Uterus (tissue), 4 donors: ENCODE measurements around the gene PHOX2B. TPM values are rescaled to one million over a fixed set of nuclear protein-coding genes. Genes with fewer than 3 reads are reported as not detected.

ENCODE experiments used
- DNase-seq, 2 donors: peaks; one replicate each; pipeline ENCODE4 v3.0.0-alpha.2; 2019 to 2020
- H3K27ac ChIP-seq, 2 donors: fragments of 200-600 bp; sonication (generic); 1 replicate in 1 of 2; 2 replicates in 1 of 2; pipeline ENCODE4 v1.5.1; 2016 to 2018
- H3K27me3 ChIP-seq, 2 donors: fragments of 200-600 bp; sonication (generic); one replicate each; pipeline ENCODE4 v1.5.1; 2018 to 2019; ENCODE audit warnings: control low read depth in 1 of 2
- H3K36me3 ChIP-seq, 2 donors: fragments of 200-600 bp; sonication (generic); one replicate each; pipeline ENCODE4 v1.5.1; 2019; ENCODE audit warnings: control low read depth in 1 of 2
- H3K4me1 ChIP-seq, 2 donors: fragments of 200-600 bp; sonication (generic); one replicate each; pipeline ENCODE4 v1.5.1; 2018 to 2019; ENCODE audit warnings: control low read depth in 1 of 2
- H3K4me3 ChIP-seq, 2 donors: fragments of 200-600 bp; sonication (generic); 1 replicate in 1 of 2; 2 replicates in 1 of 2; pipeline ENCODE4 v1.5.1; 2018 to 2019; ENCODE audit warnings: mild to moderate bottlenecking in 1 of 2
- H3K9me3 ChIP-seq, 2 donors: fragments of 200-600 bp; sonication (generic); one replicate each; pipeline ENCODE4 v1.5.1; 2019; ENCODE audit warnings: control low read depth in 1 of 2
- CTCF ChIP-seq, 4 experiments: fragments of 200-600 bp in 2 of 4; fragments of 450-650 bp in 2 of 4; sonication (generic) in 2 of 4; IDR thresholded peaks; one replicate each; pipeline ENCODE4 v1.5.1; 2016 to 2019; ENCODE audit warnings: antibody characterized with exemption in 4 of 4, mild to moderate bottlenecking in 2 of 4, moderate library complexity in 1 of 4
- POLR2A ChIP-seq, 2 donors: fragments of 450-650 bp; IDR thresholded peaks; one replicate each; pipeline ENCODE4 v1.6.1; 2016; ENCODE audit warnings: antibody characterized with exemption in 2 of 2, mild to moderate bottlenecking in 1 of 2, moderate library complexity in 1 of 2
- intact Hi-C: fragments of 100-400 bp; cut with DNase I; formaldehyde crosslinking; loops from one replicate; pipeline ENCODE4 v1.15.1; 2023; ENCODE audit warnings: low total_unique reads
- total RNA-seq, 4 donors: library from RNA; depleted of rRNA in 3 of 4; stranded (reverse); fragments of >200 nt in 3 of 4; gene quantifications; one replicate each; pipeline versions ENCODE4 v1.1.0 to v1.2.4, GENCODE V29; 2014 to 2023
- donor health status: DM: yes; HTN: yes; CAD: no.

PHOX2B gene
- total RNA-seq, 4 donors from 2014 or later, result not detected

GRCh38 chr4:41728573-41728913, 20.0 kb downstream of the PHOX2B start:
- Histone ChIP-seq H3K4me3 (no peak overlapping the region), H3K4me1 (no peaks in the 10 kb centered on the region), H3K36me3 (no peaks in the 10 kb centered on the region), H3K9me3 (no peaks in the 10 kb centered on the region), H3K27ac (no peak overlapping the region), H3K27me3 (no peaks in the 10 kb centered on the region)
- DNase-seq, result no peak
- TF ChIP-seq CTCF (IDR thresholded peaks at IDR 0.05), result no peak
- TF ChIP-seq POLR2A (IDR thresholded peaks at IDR 0.05), result no peak
- intact Hi-C loops, result loop anchor here (5.0 kb wide), 1 partner anchor 421 kb away; no protein-coding TSS in a partner anchor

GRCh38 chr4:41727861-41728572, 20.5 kb downstream of the PHOX2B start:
- H3K27ac ChIP-seq, result no peak overlapping the region
- no peaks in the 10 kb centered on the region for H3K36me3 ChIP-seq
- no peak for DNase-seq
- TF ChIP-seq CTCF (IDR thresholded peaks at IDR 0.05) (no peak), POLR2A (IDR thresholded peaks at IDR 0.05) (no peak)
- intact Hi-C loops, result loop anchor here (5.0 kb wide), 1 partner anchor 421 kb away; no protein-coding TSS in a partner anchor
- no peak overlapping the region for H3K4me3 ChIP-seq
- H3K27me3 ChIP-seq, result no peaks in the 10 kb centered on the region
- no peaks in the 10 kb centered on the region for H3K9me3 ChIP-seq
- no peaks in the 10 kb centered on the region for H3K4me1 ChIP-seq

- TF ChIP-seq POLR2A (IDR thresholded peaks at IDR 0.05), result no peak
- no peak for TF ChIP-seq CTCF (IDR thresholded peaks at IDR 0.05)
- no peak overlapping the region for H3K4me3 ChIP-seq
- H3K4me1 ChIP-seq, result no peaks in the 10 kb centered on the region
- no peaks in the 10 kb centered on the region for H3K27me3 ChIP-seq
- intact Hi-C loops, result loop anchor here (5.0 kb wide), 1 partner anchor 418 kb away; no protein-coding TSS in a partner anchor
- H3K27ac ChIP-seq, result no peak overlapping the region
- H3K9me3 ChIP-seq, result no peaks in the 10 kb centered on the region
- no peak for DNase-seq
- H3K36me3 ChIP-seq, result no peaks in the 10 kb centered on the region
Observed at GRCh38 chr4:41725254-41725653, 23.3 kb downstream of the PHOX2B start.

- intact Hi-C loops, result no loop called here
- H3K4me3 ChIP-seq, result no peak overlapping the region
- no peaks in the 10 kb centered on the region for H3K9me3 ChIP-seq
- no peaks in the 10 kb centered on the region for H3K36me3 ChIP-seq
- no peak overlapping the region for H3K27ac ChIP-seq
- DNase-seq, result no peak
- no peaks in the 10 kb centered on the region for H3K4me1 ChIP-seq
- TF ChIP-seq POLR2A (IDR thresholded peaks at IDR 0.05) (no peak), CTCF (IDR thresholded peaks at IDR 0.05) (no peak)
- no peaks in the 10 kb centered on the region for H3K27me3 ChIP-seq
Observed at GRCh38 chr4:41723286-41723685, 25.2 kb downstream of the PHOX2B start.

GRCh38 chr4:41722181-41722580, 26.3 kb downstream of the PHOX2B start:
- TF ChIP-seq CTCF (IDR thresholded peaks at IDR 0.05), result no peak
- TF ChIP-seq POLR2A (IDR thresholded peaks at IDR 0.05), result no peak
- DNase-seq, result no peak
- no peaks in the 10 kb centered on the region for H3K4me1 ChIP-seq
- H3K27me3 ChIP-seq, result no peaks in the 10 kb centered on the region
- intact Hi-C loops, result no loop called here
- H3K36me3 ChIP-seq, result no peaks in the 10 kb centered on the region
- no peak overlapping the region for H3K4me3 ChIP-seq
- H3K27ac ChIP-seq, result no peak overlapping the region
- no peaks in the 10 kb centered on the region for H3K9me3 ChIP-seq
